ENCODE data around the gene VPS25. TPM values are rescaled to one million over a fixed set of nuclear protein-coding genes. Genes with fewer than 3 reads are reported as not detected.

Gene VPS25
- total RNA-seq, 1 experiment from 2014 or later, result 48.4 TPM

DNA sequence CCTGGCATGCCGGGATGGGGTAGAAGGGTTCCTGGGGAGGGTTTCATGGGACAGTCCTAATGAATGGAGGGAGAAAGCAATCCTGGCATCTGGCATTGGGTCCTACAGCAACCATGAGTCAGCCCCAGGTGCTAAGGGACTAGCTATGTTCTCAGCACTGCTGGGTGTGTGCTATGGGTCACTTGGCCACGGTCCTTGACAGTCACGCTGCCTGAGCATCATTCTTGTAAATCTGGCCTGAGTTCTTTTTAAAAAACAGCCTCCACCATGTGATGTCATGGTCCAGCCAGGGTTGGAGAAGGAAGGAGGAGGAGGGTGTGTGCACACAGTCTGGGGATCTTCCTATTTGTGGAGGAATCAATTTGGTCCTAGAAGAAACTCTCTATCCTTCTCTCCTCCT is 18.5 kb upstream of the VPS25 start:
- no peaks in the 10 kb centered on the region for H3F3A ChIP-seq (ENCODE audit: insufficient read depth, low read depth)
- no peaks in the 10 kb centered on the region for H3K4me1 ChIP-seq (replicated peaks; ENCODE audit: insufficient read depth)
- no peak for TF ChIP-seq EZH2 (IDR thresholded peaks at IDR 0.05; ENCODE audit: low read depth)
- TF ChIP-seq, protein P1, sequence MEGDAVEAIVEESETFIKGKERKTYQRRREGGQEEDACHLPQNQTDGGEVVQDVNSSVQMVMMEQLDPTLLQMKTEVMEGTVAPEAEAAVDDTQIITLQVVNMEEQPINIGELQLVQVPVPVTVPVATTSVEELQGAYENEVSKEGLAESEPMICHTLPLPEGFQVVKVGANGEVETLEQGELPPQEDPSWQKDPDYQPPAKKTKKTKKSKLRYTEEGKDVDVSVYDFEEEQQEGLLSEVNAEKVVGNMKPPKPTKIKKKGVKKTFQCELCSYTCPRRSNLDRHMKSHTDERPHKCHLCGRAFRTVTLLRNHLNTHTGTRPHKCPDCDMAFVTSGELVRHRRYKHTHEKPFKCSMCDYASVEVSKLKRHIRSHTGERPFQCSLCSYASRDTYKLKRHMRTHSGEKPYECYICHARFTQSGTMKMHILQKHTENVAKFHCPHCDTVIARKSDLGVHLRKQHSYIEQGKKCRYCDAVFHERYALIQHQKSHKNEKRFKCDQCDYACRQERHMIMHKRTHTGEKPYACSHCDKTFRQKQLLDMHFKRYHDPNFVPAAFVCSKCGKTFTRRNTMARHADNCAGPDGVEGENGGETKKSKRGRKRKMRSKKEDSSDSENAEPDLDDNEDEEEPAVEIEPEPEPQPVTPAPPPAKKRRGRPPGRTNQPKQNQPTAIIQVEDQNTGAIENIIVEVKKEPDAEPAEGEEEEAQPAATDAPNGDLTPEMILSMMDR (conservative IDR thresholded peaks at IDR 0.05), result no peak
- H3K4me3 ChIP-seq, result no peak overlapping the region
- no peak overlapping the region for H2AFZ ChIP-seq
- no peaks in the 10 kb centered on the region for H3K9me3 ChIP-seq (ENCODE audit: insufficient read depth, low read depth)
- no peaks in the 10 kb centered on the region for H3K79me2 ChIP-seq (ENCODE audit: low read depth)
- intact Hi-C loops (cut with micrococcal nuclease; ENCODE audit: unreplicated experiment), result no loop called here
- ChIA-PET CTCF (no interaction called here), POLR2A (ENCODE audit: unreplicated experiment) (no interaction called here)
- no peaks in the 10 kb centered on the region for H3K36me3 ChIP-seq (ENCODE audit: low read depth)
- BruUV-seq (replicated peaks), result no TSS peak
- H3K27me3 ChIP-seq (ENCODE audit: insufficient read depth, low read depth), result peaks cover 1% of the 10 kb centered on the region
- DNase-seq, result peak; percentile 22 to 67
- no peak overlapping the region for H3K4me2 ChIP-seq
- H3K27ac ChIP-seq, result no peak overlapping the region
- no peaks in the 10 kb centered on the region for H3K9me2 ChIP-seq (ENCODE audit: insufficient read depth)
- H4K20me1 ChIP-seq (ENCODE audit: insufficient read depth), result no peaks in the 10 kb centered on the region

DNA sequence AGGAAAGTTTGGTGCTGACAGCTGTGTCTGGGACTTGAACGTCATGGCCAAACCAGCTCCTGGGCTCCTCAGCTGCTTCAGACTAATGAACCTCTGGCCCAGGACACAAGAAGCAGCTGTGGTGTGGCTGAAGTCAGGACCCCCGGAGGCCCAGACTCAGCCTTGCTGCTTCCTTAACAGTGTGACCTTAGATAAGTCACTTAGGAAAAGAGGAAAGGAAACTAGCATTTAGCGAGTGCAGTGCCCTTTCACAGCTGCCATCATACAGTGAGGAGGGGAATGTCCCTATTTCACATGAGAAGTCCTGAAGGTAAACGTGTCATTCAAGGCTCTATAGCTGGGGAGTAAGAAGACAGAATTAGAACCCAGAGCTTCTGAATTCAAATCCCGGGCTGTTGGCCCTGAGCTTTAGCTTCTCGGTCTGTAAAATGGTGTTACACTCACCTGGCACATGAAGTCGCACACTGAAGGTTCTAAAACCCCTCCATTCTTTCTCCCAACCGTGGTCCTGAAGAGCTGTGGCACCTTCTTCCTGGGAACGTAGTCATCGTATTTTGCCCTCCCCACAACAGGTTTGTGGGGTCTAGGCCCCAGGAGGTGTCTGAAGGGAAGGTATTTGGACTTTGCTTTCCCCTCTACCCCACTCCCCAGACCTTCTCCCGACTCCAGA is 13.1 kb upstream of the VPS25 start:
- DNase-seq, result no peak
- intact Hi-C loops (cut with micrococcal nuclease; ENCODE audit: unreplicated experiment), result no loop called here

DNA sequence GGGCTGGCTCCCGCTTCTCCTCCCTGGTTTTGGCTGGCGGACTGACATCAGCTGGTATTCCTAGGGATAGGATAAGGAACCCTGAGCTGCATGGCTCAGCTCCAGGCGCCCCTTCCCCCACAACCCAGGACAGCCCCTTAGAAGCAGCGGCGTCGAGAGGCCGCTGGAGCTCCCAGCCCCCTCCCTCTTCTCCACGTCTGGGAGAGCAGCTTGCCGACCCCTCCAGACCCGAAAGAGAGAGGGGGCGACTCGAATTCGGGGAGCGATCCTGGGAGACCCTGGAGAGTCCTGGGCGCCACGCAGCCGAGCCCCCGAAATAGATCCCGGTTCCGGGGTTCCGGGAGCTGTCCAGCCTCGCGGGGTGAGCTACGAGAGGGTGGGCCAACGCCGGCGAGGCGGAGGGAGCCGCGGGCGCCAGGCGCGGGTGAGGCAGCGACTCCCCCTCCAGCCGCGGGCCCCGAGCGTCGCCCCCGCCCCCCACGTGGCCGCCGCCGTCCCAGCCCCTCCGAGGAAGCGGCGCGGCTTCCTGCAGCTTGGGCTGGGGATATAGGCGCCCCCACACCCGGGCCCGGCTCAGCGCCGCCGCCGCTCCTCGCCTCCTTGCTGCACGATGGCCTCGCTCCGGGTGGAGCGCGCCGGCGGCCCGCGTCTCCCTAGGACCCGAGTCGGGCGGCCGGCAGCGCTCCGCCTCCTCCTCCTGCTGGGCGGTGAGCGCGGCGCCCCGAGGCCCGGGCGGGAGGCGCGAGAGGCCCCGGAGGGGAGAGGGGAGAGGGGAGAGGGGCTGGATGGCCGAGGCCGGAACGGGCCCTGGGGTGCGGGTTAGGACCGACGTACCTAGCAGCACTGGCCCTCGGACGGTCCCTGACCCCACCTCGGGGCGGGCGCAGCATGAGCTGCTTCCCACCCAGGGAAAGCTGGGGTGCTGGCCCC is 12.3 kb upstream of the VPS25 start, which contains the start of gene RAMP2:
Gene RAMP2 (plus strand): TSS at position 576 of the 930 bp plus-strand sequence. CDS start 35 bp downstream, at position 611.
- Histone ChIP-seq H2AFZ (no peak within 1 kb of the TSS), H3K9me3 (ENCODE audit: insufficient read depth, low read depth) (no peaks in the 10 kb centered on the region), H3F3A (ENCODE audit: insufficient read depth, low read depth) (no peaks in the 10 kb centered on the region), H4K20me1 (ENCODE audit: insufficient read depth) (no peaks in the 10 kb centered on the region), H3K27me3 (ENCODE audit: insufficient read depth, low read depth) (peaks cover 17% of the 10 kb centered on the region), H3K4me3 (peak within 1 kb of the TSS; percentile 18; the same call in 1 of the 2 replicates), H3K27ac (no peak within 1 kb of the TSS), H3K4me2 (peak within 1 kb of the TSS; percentile 53), H3K79me2 (ENCODE audit: low read depth) (no peaks in the 10 kb centered on the region), H3K36me3 (ENCODE audit: low read depth) (no peaks in the 10 kb centered on the region), H3K4me1 (replicated peaks; ENCODE audit: insufficient read depth) (no peaks in the 10 kb centered on the region), H3K9me2 (ENCODE audit: insufficient read depth) (no peaks in the 10 kb centered on the region)
- POLR2A ChIA-PET (ENCODE audit: unreplicated experiment), result no interaction called here
- no peak for TF ChIP-seq EZH2 (IDR thresholded peaks at IDR 0.05; ENCODE audit: low read depth)
- TF ChIP-seq, protein P1 (conservative IDR thresholded peaks at IDR 0.05), result no peak
- peak in 1 of 2 experiments; percentile 18 for DNase-seq
- CTCF ChIA-PET, result no interaction called here
- intact Hi-C loops (cut with micrococcal nuclease; ENCODE audit: unreplicated experiment), result no loop called here
- no TSS peak for BruUV-seq (replicated peaks)

More for the DNA sequence above, 13.1 kb upstream of the VPS25 start:
- ChIA-PET POLR2A (ENCODE audit: unreplicated experiment) (interaction anchor here (0.6 kb wide), 1 partner anchor 91 kb away, joined by 6 read pairs; the partner anchor contains the start of gene AOC3), CTCF (interaction anchor here (0.6 kb wide), 1 partner anchor 10 kb away, joined by 3 read pairs; no protein-coding TSS in a partner anchor)
- no peaks in the 10 kb centered on the region for H3F3A ChIP-seq (ENCODE audit: insufficient read depth, low read depth)
- H3K36me3 ChIP-seq (ENCODE audit: low read depth), result no peaks in the 10 kb centered on the region
- H3K79me2 ChIP-seq (ENCODE audit: low read depth), result no peaks in the 10 kb centered on the region
- no peak overlapping the region for H3K4me3 ChIP-seq
- no peaks in the 10 kb centered on the region for H3K9me3 ChIP-seq (ENCODE audit: insufficient read depth, low read depth)
- no peak overlapping the region for H3K4me2 ChIP-seq
- no peak overlapping the region for H3K27ac ChIP-seq
- no peaks in the 10 kb centered on the region for H3K9me2 ChIP-seq (ENCODE audit: insufficient read depth)
- H3K4me1 ChIP-seq (replicated peaks; ENCODE audit: insufficient read depth), result no peaks in the 10 kb centered on the region
- no TSS peak for BruUV-seq (replicated peaks)
- H4K20me1 ChIP-seq (ENCODE audit: insufficient read depth), result no peaks in the 10 kb centered on the region
- no peak overlapping the region for H2AFZ ChIP-seq
- no peak for TF ChIP-seq EZH2 (IDR thresholded peaks at IDR 0.05; ENCODE audit: low read depth)
- TF ChIP-seq, protein P1 (conservative IDR thresholded peaks at IDR 0.05), result no peak
- H3K27me3 ChIP-seq (ENCODE audit: insufficient read depth, low read depth), result peaks cover 17% of the 10 kb centered on the region

Data from PC-9 (cell line).